Smooth muscle cell (in vitro differentiated cells): ENCODE data around the gene UNC93A. TPM values are rescaled to one million over a fixed set of nuclear protein-coding genes. Genes with fewer than 3 reads are reported as not detected.

Source experiments
- DNase-seq: peaks from one replicate; lab custom pipeline; 2025; ENCODE audit not compliant: unreplicated experiment; lab: John Stamatoyannopoulos, UW
- H2AFZ ChIP-seq: fragments of 200-600 bp; sonication (generic); 2 replicates; pipeline ENCODE4 v1.6.0; 2016; ENCODE audit warnings: antibody characterized with exemption, low read depth, mild to moderate bottlenecking
- H3F3A ChIP-seq: fragments of 200-600 bp; sonication (generic); 2 replicates; pipeline ENCODE4 v1.6.0; 2017; ENCODE audit warnings: antibody characterized with exemption, low read depth
- H3K27ac ChIP-seq: fragments of 200-600 bp; sonication (generic); 2 replicates; pipeline ENCODE4 v1.5.1; 2016; ENCODE audit warnings: low read depth, mild to moderate bottlenecking
- H3K27me3 ChIP-seq: fragments of 200-600 bp; sonication (generic); 2 replicates; pipeline ENCODE4 v1.6.1; 2016; ENCODE audit warnings: low read depth, mild to moderate bottlenecking
- H3K36me3 ChIP-seq: fragments of 200-600 bp; sonication (generic); 2 replicates; pipeline ENCODE4 v1.5.1; 2016; ENCODE audit warnings: low read depth
- H3K4me1 ChIP-seq: fragments of 200-600 bp; sonication (generic); 2 replicates; pipeline ENCODE4 v1.5.1; 2016; ENCODE audit warnings: low read depth
- H3K4me2 ChIP-seq: fragments of 200-600 bp; sonication (generic); 2 replicates; pipeline ENCODE4 v1.6.0; 2016; ENCODE audit warnings: mild to moderate bottlenecking
- H3K4me3 ChIP-seq: fragments of 200-600 bp; sonication (generic); 2 replicates; pipeline ENCODE4 v1.5.1; 2016; ENCODE audit warnings: mild to moderate bottlenecking
- H3K79me2 ChIP-seq: fragments of 200-600 bp; sonication (generic); 2 replicates; pipeline ENCODE4 v1.6.0; 2016; ENCODE audit warnings: low read depth, mild to moderate bottlenecking
- H3K9ac ChIP-seq: fragments of 200-600 bp; sonication (generic); 2 replicates; pipeline ENCODE4 v1.6.0; 2016; ENCODE audit warnings: low read depth
- H3K9me3 ChIP-seq: fragments of 200-600 bp; sonication (generic); replicated peaks from 2 replicates; pipeline ENCODE4 v1.5.1; 2016; ENCODE audit warnings: low read depth
- H4K20me1 ChIP-seq: fragments of 200-600 bp; sonication (generic); 2 replicates; pipeline ENCODE4 v1.6.0; 2016; ENCODE audit warnings: low read depth
- WGBS: methylation state at CpG from one replicate; pipeline ENCODE4 v1.1.7; 2016; ENCODE audit warnings: low lambda C conversion rate; 5-methylcytosine and 5-hydroxymethylcytosine counted together
- polyA plus RNA-seq: library from polyadenylated mRNA; unstranded; fragments of >200 nt; fragmentation: Nextera tagmentation; extraction: Ambion mirVana; gene quantifications from 2 replicates; pipeline ENCODE4 v1.2.1, GENCODE V29; 2016
- total RNA-seq: library from RNA; depleted of rRNA; stranded (reverse); fragments of >200 nt; gene quantifications from 2 replicates; pipeline ENCODE4 v1.2.3, GENCODE V29; 2014
- TF ChIP-seq, protein P1 (sequence below): fragments of 200-600 bp; sonication (generic); IDR thresholded peaks from 2 replicates; pipeline ENCODE4 v1.5.1; 2017; ENCODE audit warnings: borderline replicate concordance, mild to moderate bottlenecking, antibody characterized with exemption; ENCODE audit not compliant: insufficient read depth, poor library complexity, severe bottlenecking

UNC93A gene
- total and polyA plus RNA-seq, 2 experiments from 2014 or later, result not detected

DNA sequence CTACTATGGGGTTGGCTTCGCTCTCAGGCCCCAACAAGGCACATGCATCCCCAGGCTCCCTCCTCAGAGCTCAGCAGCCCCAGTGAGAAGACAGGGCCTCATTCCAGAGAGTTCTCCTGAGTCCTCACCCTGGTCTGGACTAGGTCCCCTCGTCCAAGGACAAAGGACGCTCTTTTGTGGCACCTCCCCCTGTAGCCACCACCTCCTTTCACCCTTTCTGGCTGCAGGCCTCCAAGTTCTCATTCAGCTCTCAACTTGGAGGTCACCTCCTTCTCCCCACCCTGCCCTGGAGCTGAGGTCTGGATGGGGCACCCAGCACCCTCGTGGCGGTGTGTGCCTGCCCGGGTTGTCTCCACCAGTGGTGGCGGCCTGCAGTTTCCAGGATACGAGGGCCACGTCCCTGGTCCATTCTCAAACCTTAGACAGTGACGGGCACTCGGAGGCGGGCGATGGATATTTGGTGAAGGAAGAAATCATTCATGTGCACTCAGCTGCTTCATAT is 2.5 kb downstream of the UNC93A start:
- Histone ChIP-seq H3K4me3 (no peak overlapping the region), H3F3A (no peaks in the 10 kb centered on the region), H3K79me2 (no peaks in the 10 kb centered on the region), H3K4me1 (peaks cover 4% of the 10 kb centered on the region), H4K20me1 (no peaks in the 10 kb centered on the region), H3K36me3 (no peaks in the 10 kb centered on the region), H3K4me2 (no peak overlapping the region), H3K9ac (no peak overlapping the region), H2AFZ (no peak overlapping the region), H3K9me3 (no peaks in the 10 kb centered on the region), H3K27me3 (no peaks in the 10 kb centered on the region), H3K27ac (no peak overlapping the region)
- TF ChIP-seq, protein P1, sequence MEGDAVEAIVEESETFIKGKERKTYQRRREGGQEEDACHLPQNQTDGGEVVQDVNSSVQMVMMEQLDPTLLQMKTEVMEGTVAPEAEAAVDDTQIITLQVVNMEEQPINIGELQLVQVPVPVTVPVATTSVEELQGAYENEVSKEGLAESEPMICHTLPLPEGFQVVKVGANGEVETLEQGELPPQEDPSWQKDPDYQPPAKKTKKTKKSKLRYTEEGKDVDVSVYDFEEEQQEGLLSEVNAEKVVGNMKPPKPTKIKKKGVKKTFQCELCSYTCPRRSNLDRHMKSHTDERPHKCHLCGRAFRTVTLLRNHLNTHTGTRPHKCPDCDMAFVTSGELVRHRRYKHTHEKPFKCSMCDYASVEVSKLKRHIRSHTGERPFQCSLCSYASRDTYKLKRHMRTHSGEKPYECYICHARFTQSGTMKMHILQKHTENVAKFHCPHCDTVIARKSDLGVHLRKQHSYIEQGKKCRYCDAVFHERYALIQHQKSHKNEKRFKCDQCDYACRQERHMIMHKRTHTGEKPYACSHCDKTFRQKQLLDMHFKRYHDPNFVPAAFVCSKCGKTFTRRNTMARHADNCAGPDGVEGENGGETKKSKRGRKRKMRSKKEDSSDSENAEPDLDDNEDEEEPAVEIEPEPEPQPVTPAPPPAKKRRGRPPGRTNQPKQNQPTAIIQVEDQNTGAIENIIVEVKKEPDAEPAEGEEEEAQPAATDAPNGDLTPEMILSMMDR, result no peak
- 95% methylated on average over 13 of the region's 13 CpGs for WGBS
- DNase-seq, result no peak

DNA sequence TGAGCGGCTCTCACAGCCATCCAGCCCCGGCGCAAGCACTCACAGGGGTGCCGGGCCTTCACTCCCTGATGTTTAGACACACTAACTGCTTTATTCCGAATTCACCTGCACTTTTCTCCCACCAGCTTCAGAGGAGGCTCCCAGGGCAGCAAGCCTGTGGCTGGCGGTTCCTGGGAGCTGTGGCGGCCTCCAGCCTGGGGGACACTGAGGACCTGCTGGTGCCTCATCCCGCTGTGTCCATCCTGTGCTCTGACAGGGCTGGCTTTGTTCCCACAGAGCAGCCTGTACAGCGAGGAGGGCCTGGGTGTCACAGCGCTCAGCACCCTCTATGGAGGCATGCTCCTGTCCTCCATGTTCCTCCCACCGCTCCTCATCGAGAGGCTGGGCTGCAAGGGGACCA is 3.1 kb downstream of the UNC93A start:
- no peak overlapping the region for H3K27ac ChIP-seq
- no peaks in the 10 kb centered on the region for H3K27me3 ChIP-seq
- H3K4me3 ChIP-seq, result no peak overlapping the region
- no peaks in the 10 kb centered on the region for H3K4me1 ChIP-seq
- no peak overlapping the region for H3K9ac ChIP-seq
- no peaks in the 10 kb centered on the region for H3K36me3 ChIP-seq
- no peaks in the 10 kb centered on the region for H3K9me3 ChIP-seq
- no peaks in the 10 kb centered on the region for H4K20me1 ChIP-seq
- no peak overlapping the region for H2AFZ ChIP-seq
- 95% methylated on average over 12 of the region's 12 CpGs for WGBS
- TF ChIP-seq, protein P1, result no peak
- DNase-seq, result no peak
- H3K79me2 ChIP-seq, result no peaks in the 10 kb centered on the region
- no peak overlapping the region for H3K4me2 ChIP-seq
- H3F3A ChIP-seq, result no peaks in the 10 kb centered on the region

DNA sequence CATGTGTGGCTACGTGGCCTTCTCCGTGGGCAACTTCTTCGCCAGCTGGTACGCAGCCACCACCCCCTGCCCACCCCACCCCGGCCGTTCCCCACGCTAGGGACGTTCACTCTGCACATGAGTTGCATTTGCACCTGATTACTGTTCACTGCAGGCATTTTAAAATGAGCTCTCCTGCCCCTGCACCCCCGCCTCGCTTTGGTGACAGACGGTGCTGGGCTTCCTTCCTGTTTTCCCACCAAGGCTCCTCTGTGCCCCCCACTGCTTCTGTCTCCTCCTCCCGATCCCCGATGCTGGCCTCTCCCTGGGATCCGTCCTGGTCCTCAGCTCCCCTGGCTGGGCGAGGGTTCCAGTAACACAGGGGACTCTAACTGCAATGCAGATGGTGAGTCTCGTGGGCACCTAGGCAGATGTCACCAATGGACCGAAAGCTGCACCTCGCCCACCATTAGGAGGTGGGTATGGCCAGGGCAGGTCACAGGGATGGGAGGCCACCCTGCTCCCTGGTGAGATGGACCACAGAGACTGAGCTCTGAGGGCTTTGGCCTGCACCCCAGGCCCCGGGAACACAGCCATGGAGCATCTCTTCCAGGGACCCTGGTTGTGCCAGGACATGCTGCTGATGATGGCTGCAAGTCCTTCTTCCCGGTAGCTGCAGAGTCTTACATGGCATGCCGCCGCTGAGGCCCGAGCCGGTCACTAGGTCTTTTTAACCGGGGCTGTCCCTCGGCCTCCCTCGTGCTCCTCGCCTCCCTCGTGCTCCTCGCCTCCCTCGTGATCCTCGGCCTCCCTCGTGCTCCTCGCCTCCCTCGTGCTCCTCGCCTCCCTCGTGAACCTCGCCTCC is 3.8 kb downstream of the UNC93A start:
- Histone ChIP-seq H3K9me3 (no peaks in the 10 kb centered on the region), H3K27ac (no peak overlapping the region), H3K4me3 (no peak overlapping the region), H3K79me2 (no peaks in the 10 kb centered on the region), H3K4me1 (no peaks in the 10 kb centered on the region), H3K27me3 (no peaks in the 10 kb centered on the region), H3K9ac (no peak overlapping the region), H3K36me3 (no peaks in the 10 kb centered on the region), H2AFZ (no peak overlapping the region), H4K20me1 (no peaks in the 10 kb centered on the region), H3K4me2 (no peak overlapping the region), H3F3A (no peaks in the 10 kb centered on the region)
- TF ChIP-seq, protein P1, result no peak
- DNase-seq, result no peak
- 96% methylated on average over 36 of the region's 38 CpGs for WGBS
